SK-N-SH (cell line): ENCODE results near the gene LIMS1. TPM values are rescaled to one million over a fixed set of nuclear protein-coding genes. Genes with fewer than 3 reads are reported as not detected.

Source experiments
- CTCF ChIA-PET: fragments of 300-600, 350-600 bp; formaldehyde crosslinking; extraction: SDS; loops from one replicate; lab custom pipeline; 2021; lab: Yijun Ruan, JAX
- POLR2A ChIA-PET: fragments of 350-600 bp; sonication (Branson Sonifier 250); formaldehyde crosslinking; extraction: SDS; loops from one replicate; lab custom pipeline; 2020; ENCODE audit warnings: antibody characterized with exemption, inconsistent platforms; lab: Yijun Ruan, JAX
- DNase-seq: peaks from one replicate; pipeline ENCODE4 v3.0.0; 2012
- H2AFZ ChIP-seq: fragments of 200-600 bp; sonication (generic); 2 replicates; pipeline ENCODE4 v1.8.1; 2016; ENCODE audit warnings: antibody characterized with exemption, mild to moderate bottlenecking, low read depth
- H3F3A ChIP-seq: fragments of 200-600 bp; sonication (generic); replicated peaks from 2 replicates; pipeline ENCODE3; 2016; ENCODE audit warnings: antibody characterized with exemption, mild to moderate bottlenecking; ENCODE audit not compliant: insufficient read depth
- H3K27ac ChIP-seq, 2 experiments: fragments of 200-500 bp in 1 of 2; fragments of 200-600 bp in 1 of 2; sonication (Bioruptor generic) in 1 of 2; sonication (generic), shearing (Covaris generic) in 1 of 2; 2 replicates each; pipeline versions ENCODE4 v1.5.1 to v1.6.1; 2014 to 2016; ENCODE audit warnings: low read depth in 2 of 2, inconsistent platforms in 1 of 2, low read length in 1 of 2, mild to moderate bottlenecking in 1 of 2, mixed read lengths in 1 of 2
- H3K27me3 ChIP-seq: fragments of 200-600 bp; sonication (generic), shearing (Covaris generic); 2 replicates; pipeline ENCODE4 v1.6.1; 2016; ENCODE audit warnings: mixed run types; ENCODE audit not compliant: insufficient read depth
- H3K36me3 ChIP-seq, 2 experiments: fragments of 200-500 bp in 1 of 2; fragments of 200-600 bp in 1 of 2; sonication (Bioruptor generic) in 1 of 2; sonication (generic) in 1 of 2; replicated peaks in 1 of 2; 2 replicates each; pipeline versions ENCODE3 to v1.5.1; 2014 to 2016; ENCODE audit warnings: low read length in 1 of 2, mild to moderate bottlenecking in 1 of 2; ENCODE audit not compliant: insufficient read depth in 2 of 2, control insufficient read depth in 1 of 2
- H3K4me1 ChIP-seq, 2 experiments: fragments of 200-500 bp in 1 of 2; fragments of 200-600 bp in 1 of 2; sonication (Bioruptor generic) in 1 of 2; sonication (generic), shearing (Covaris generic) in 1 of 2; 2 replicates each; pipeline versions ENCODE4 v1.5.1 to v1.6.1; 2014 to 2016; ENCODE audit warnings: low read depth in 1 of 2, low read length in 1 of 2, mixed run types in 1 of 2; ENCODE audit not compliant: insufficient read depth in 2 of 2, control insufficient read depth in 1 of 2
- H3K4me2 ChIP-seq: fragments of 200-600 bp; sonication (generic), shearing (Covaris generic); 2 replicates; pipeline ENCODE4 v1.6.1; 2017; ENCODE audit warnings: mixed run types
- H3K4me3 ChIP-seq, 2 experiments: fragments of 200-500 bp in 1 of 2; fragments of 200-600 bp in 1 of 2; sonication (Bioruptor generic) in 1 of 2; sonication (generic), shearing (Covaris generic) in 1 of 2; 2 replicates each; pipeline versions ENCODE4 v1.5.1 to v1.8.1; 2014 to 2016; ENCODE audit warnings: low read depth in 2 of 2, inconsistent platforms in 1 of 2, low read length in 1 of 2, mild to moderate bottlenecking in 1 of 2, mixed read lengths in 1 of 2, moderate library complexity in 1 of 2
- H3K79me2 ChIP-seq: fragments of 200-600 bp; sonication (generic); 2 replicates; pipeline ENCODE4 v1.8.1; 2017; ENCODE audit warnings: mild to moderate bottlenecking; ENCODE audit not compliant: insufficient read depth
- H3K9ac ChIP-seq: fragments of 200-600 bp; sonication (generic); 2 replicates; pipeline ENCODE4 v1.6.1; 2017; ENCODE audit warnings: mixed run types
- H3K9me2 ChIP-seq: fragments of 200-600 bp; sonication (generic); 2 replicates; pipeline ENCODE4 v1.6.1; 2017; ENCODE audit warnings: mixed run types
- H3K9me3 ChIP-seq: fragments of 200-600 bp; sonication (generic); 2 replicates; pipeline ENCODE4 v1.6.1; 2017; ENCODE audit warnings: mixed run types, mild to moderate bottlenecking, moderate library complexity
- H4K20me1 ChIP-seq: fragments of 200-600 bp; sonication (generic); 2 replicates; pipeline ENCODE4 v1.6.1; 2017; ENCODE audit warnings: mild to moderate bottlenecking, mixed run types; ENCODE audit not compliant: insufficient read depth
- CTCF ChIP-seq: fragments of 200-600 bp; sonication (generic); IDR thresholded peaks from 2 replicates; pipeline ENCODE4 v1.6.1; 2017; ENCODE audit warnings: antibody characterized with exemption, mild to moderate bottlenecking, moderate library complexity
- ELF1 ChIP-seq: IDR thresholded peaks from 2 replicates; pipeline ENCODE4 v1.4.0; 2012
- EP300 ChIP-seq, 2 experiments: IDR thresholded peaks; 2 replicates each; pipeline versions ENCODE4 v1.4.0 to v1.6.1; 2012; ENCODE audit warnings: borderline replicate concordance in 1 of 2, low read depth in 1 of 2, low read length in 1 of 2
- EZH2phosphoT487 ChIP-seq: fragments of 200-600 bp; sonication (generic); IDR thresholded peaks from 2 replicates; pipeline ENCODE4 v1.6.1; 2017; ENCODE audit warnings: low read depth, mixed run types, mild to moderate bottlenecking, antibody characterized with exemption, moderate library complexity, borderline replicate concordance
- FOSL2 ChIP-seq: IDR thresholded peaks from 2 replicates; pipeline ENCODE4 v1.4.0; 2012; ENCODE audit warnings: low read depth, mild to moderate bottlenecking, moderate library complexity, borderline replicate concordance
- FOXJ3 ChIP-seq: sonication (generic); formaldehyde crosslinking; IDR thresholded peaks from 2 replicates; pipeline ENCODE4 v1.5.1; 2020; ENCODE audit warnings: mild to moderate bottlenecking, missing genetic modification reagents
- FOXM1 ChIP-seq: IDR thresholded peaks from 2 replicates; pipeline ENCODE4 v1.4.0; 2012; ENCODE audit warnings: low read depth, mild to moderate bottlenecking
- IRF3 ChIP-seq: fragments of 150-350 bp; IDR thresholded peaks from 2 replicates; pipeline ENCODE4 v1.6.1; 2016; ENCODE audit warnings: mild to moderate bottlenecking, low read depth, low read length
- NFIC ChIP-seq: IDR thresholded peaks from 2 replicates; pipeline ENCODE4 v1.4.0; 2012; ENCODE audit warnings: borderline replicate concordance
- NRF1 ChIP-seq: IDR thresholded peaks from 2 replicates; pipeline ENCODE4 v1.6.1; 2012; ENCODE audit warnings: low read depth, mild to moderate bottlenecking, low read length
- POLR2AphosphoS5 ChIP-seq: IDR thresholded peaks from 2 replicates; pipeline ENCODE4 v1.6.1; 2012; ENCODE audit warnings: low read depth, low read length
- RCOR1 ChIP-seq: fragments of 150-350 bp; IDR thresholded peaks from 2 replicates; pipeline ENCODE4 v1.6.1; 2017; ENCODE audit warnings: antibody characterized with exemption, low read length
- SMC3 ChIP-seq: IDR thresholded peaks from 2 replicates; pipeline ENCODE4 v1.6.1; 2012; ENCODE audit warnings: low read depth, low read length, improper control_type of control experiment
- TCF12 ChIP-seq: IDR thresholded peaks from 2 replicates; pipeline ENCODE4 v1.4.0; 2012
- TEAD4 ChIP-seq: IDR thresholded peaks from 2 replicates; pipeline ENCODE4 v1.4.0; 2012; ENCODE audit warnings: mild to moderate bottlenecking, borderline replicate concordance; ENCODE audit not compliant: insufficient read depth
- YY1 ChIP-seq: IDR thresholded peaks from 2 replicates; pipeline ENCODE4 v1.4.0; 2012; ENCODE audit warnings: low read depth, mild to moderate bottlenecking
- WGBS: methylation state at CpG from one replicate; pipeline ENCODE4 v1.1.6; 2017; ENCODE audit warnings: low lambda C conversion rate; 5-methylcytosine and 5-hydroxymethylcytosine counted together
- polyA plus RNA-seq, 3 experiments: library from polyadenylated mRNA; depleted of rRNA; stranded (reverse); fragments of >200 nt; gene quantifications; 2 replicates each; pipeline ENCODE4 v1.2.3, GENCODE V29; 2012
- TF ChIP-seq, protein P1 (sequence below): IDR thresholded peaks from 2 replicates; pipeline ENCODE4 v1.4.0; 2012; ENCODE audit warnings: low read depth, borderline replicate concordance
- TF ChIP-seq, protein P2 (sequence below): IDR thresholded peaks from 2 replicates; pipeline ENCODE4; 2012

LIMS1 gene
- polyA plus RNA-seq, 1 of the 3 experiments (the other 2 are of a cell fraction) = 123 TPM

DNA sequence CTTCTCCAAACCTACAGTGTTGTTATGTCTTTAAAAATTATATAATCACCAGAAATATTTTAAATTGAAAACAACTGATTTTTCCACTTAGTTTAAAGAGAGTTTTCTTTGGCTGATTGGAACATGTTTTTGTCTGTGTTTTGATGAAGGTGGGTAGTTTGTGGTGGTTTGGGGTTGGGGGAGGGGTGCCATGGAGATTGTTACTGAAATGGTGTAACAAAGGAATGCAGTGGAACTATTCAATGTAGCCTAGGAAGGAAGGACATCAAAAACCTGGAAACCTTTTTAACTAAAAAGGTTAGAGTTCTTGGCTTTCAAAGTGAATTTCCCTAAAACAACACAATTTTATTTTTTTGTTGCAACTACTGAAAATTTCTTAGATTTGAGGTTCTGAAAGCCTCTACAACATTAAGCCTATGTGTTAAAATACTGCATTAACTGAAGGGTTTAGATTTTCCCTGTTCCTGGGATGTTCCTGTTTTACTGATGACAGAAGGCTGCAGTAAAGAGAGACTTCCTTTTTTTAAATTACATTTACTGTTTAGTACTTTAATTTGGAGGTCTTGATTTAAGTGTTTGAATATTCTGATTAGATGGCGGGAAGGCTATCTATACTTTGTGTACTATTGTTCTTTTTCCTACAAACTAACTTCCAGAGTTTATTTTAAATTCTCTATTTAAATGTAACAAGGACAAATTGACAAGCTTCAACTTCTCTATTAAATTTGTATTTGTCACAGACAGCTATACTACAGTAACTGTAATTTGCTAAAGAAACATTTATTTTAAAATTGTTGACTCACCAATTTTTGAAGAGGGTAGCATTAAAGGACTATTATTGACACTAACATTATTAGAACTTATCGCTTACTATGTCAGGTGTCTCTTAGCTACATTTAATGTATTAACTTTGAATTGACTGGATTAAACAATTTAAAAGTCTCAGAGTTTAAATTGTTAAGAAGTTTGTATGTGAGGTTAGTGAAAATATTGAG lies 87.7 kb downstream of the LIMS1 start:
- no peaks in the 10 kb centered on the region for H3K36me3 ChIP-seq
- H3K4me2 ChIP-seq = no peak overlapping the region
- CTCF ChIA-PET = interaction anchor here (0.8 to 13.8 kb wide), 4 partner anchors 14 to 20 kb away, joined by 3 to 188 read pairs (median 26); no protein-coding TSS in a partner anchor
- peaks cover 6% of the 10 kb centered on the region; the same call in 1 of the 2 replicates for H4K20me1 ChIP-seq
- no peak for TF ChIP-seq YY1
- no peak for TF ChIP-seq TEAD4
- no peak for TF ChIP-seq POLR2AphosphoS5
- TF ChIP-seq, protein P1, sequence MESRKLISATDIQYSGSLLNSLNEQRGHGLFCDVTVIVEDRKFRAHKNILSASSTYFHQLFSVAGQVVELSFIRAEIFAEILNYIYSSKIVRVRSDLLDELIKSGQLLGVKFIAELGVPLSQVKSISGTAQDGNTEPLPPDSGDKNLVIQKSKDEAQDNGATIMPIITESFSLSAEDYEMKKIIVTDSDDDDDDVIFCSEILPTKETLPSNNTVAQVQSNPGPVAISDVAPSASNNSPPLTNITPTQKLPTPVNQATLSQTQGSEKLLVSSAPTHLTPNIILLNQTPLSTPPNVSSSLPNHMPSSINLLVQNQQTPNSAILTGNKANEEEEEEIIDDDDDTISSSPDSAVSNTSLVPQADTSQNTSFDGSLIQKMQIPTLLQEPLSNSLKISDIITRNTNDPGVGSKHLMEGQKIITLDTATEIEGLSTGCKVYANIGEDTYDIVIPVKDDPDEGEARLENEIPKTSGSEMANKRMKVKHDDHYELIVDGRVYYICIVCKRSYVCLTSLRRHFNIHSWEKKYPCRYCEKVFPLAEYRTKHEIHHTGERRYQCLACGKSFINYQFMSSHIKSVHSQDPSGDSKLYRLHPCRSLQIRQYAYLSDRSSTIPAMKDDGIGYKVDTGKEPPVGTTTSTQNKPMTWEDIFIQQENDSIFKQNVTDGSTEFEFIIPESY = no peak
- no peak for TF ChIP-seq EP300 (IDR thresholded peaks at IDR 0.05; ENCODE audit: borderline replicate concordance in 1 of 2, low read depth in 1 of 2, low read length in 1 of 2)
- no peak for TF ChIP-seq FOXM1
- TF ChIP-seq FOXJ3 (CRISPR knock-in tag) = no peak
- TF ChIP-seq NRF1 = no peak
- no peak for TF ChIP-seq RCOR1
- TF ChIP-seq SMC3 = no peak
- TF ChIP-seq FOSL2 = no peak
- no peak for TF ChIP-seq IRF3
- TF ChIP-seq CTCF = no peak
- no peak for TF ChIP-seq TCF12
- TF ChIP-seq, protein P2, sequence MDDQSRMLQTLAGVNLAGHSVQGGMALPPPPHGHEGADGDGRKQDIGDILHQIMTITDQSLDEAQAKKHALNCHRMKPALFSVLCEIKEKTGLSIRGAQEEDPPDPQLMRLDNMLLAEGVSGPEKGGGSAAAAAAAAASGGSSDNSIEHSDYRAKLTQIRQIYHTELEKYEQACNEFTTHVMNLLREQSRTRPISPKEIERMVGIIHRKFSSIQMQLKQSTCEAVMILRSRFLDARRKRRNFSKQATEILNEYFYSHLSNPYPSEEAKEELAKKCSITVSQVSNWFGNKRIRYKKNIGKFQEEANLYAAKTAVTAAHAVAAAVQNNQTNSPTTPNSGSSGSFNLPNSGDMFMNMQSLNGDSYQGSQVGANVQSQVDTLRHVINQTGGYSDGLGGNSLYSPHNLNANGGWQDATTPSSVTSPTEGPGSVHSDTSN = no peak
- no peak for TF ChIP-seq EZH2phosphoT487
- TF ChIP-seq ELF1 = no peak
- TF ChIP-seq NFIC = no peak
- TF ChIP-seq, all 33 proteins: peak for 0
- no peak overlapping the region for H3K4me3 ChIP-seq
- 99% methylated on average over 2 of the region's 2 CpGs for WGBS
- H3K27me3 ChIP-seq = no peaks in the 10 kb centered on the region
- H2AFZ ChIP-seq = no peak overlapping the region
- H3F3A ChIP-seq = peaks cover 2% of the 10 kb centered on the region
- no peaks in the 10 kb centered on the region for H3K9me2 ChIP-seq
- H3K9ac ChIP-seq = no peak overlapping the region
- POLR2A ChIA-PET = no interaction called here
- H3K9me3 ChIP-seq = no peaks in the 10 kb centered on the region
- H3K27ac ChIP-seq = no peak overlapping the region
- DNase-seq = no peak
- peaks cover 25 to 36% of the 10 kb centered on the region in 2 experiments; a peak in 3 of 4 replicates for H3K4me1 ChIP-seq
- H3K79me2 ChIP-seq = peaks cover 94% of the 10 kb centered on the region
